Hematopoietic multipotent progenitor cell treated with erythropoietin and hydrocortisone succinate and interleukin-3 and kit ligand, for 15 days (in vitro differentiated cells): Measurements from ENCODE around the gene SGMS1.
"Not testable (repeated sequence)": the region's sequence is repeated elsewhere in the genome, so short reads cannot be mapped to it uniquely, and the experiment has no call there.

Experiments used
- DNase-seq: peaks from one replicate; pipeline ENCODE4 v3.0.0-alpha.2; 2015; ENCODE audit warnings: low spot score

SGMS1 gene

GRCh38 chr10:50369931-50370330, 253.8 kb downstream of the SGMS1 start:
- DNase-seq = no peak

GRCh38 chr10:50367732-50368131, 256.0 kb downstream of the SGMS1 start:
- DNase-seq = peak; percentile 65

GRCh38 chr10:50366421-50366820, 257.3 kb downstream of the SGMS1 start:
- DNase-seq = not testable (repeated sequence)

- not testable (repeated sequence) for DNase-seq
Measured at GRCh38 chr10:50364730-50365129, 259.0 kb downstream of the SGMS1 start.

- DNase-seq = no peak
Measured at GRCh38 chr10:50362547-50363125, 261.1 kb downstream of the SGMS1 start.

GRCh38 chr10:50361946-50362345, 261.8 kb downstream of the SGMS1 start:
- no peak for DNase-seq

GRCh38 chr10:50360077-50360850, 263.5 kb downstream of the SGMS1 start:
- no peak for DNase-seq

- DNase-seq = no peak
Measured at GRCh38 chr10:50358925-50359687, 264.6 kb downstream of the SGMS1 start.

- no peak for DNase-seq
Measured at GRCh38 chr10:50358411-50358810, 265.3 kb downstream of the SGMS1 start.

GRCh38 chr10:50356481-50356832, 267.3 kb downstream of the SGMS1 start:
- not testable (repeated sequence) for DNase-seq

- not testable (repeated sequence) for DNase-seq
Measured at GRCh38 chr10:50355693-50356480, 267.9 kb downstream of the SGMS1 start.

- no peak for DNase-seq
Measured at GRCh38 chr10:50351483-50352146, 272.1 kb downstream of the SGMS1 start.

GRCh38 chr10:50350366-50350765, 273.4 kb downstream of the SGMS1 start:
- no peak for DNase-seq

- no peak for DNase-seq
Measured at GRCh38 chr10:50349554-50349953, 274.2 kb downstream of the SGMS1 start.

GRCh38 chr10:50347394-50347802, 276.4 kb downstream of the SGMS1 start:
- no peak for DNase-seq

GRCh38 chr10:50346942-50347341, 276.8 kb downstream of the SGMS1 start:
- no peak for DNase-seq

- DNase-seq = no peak
Measured at GRCh38 chr10:50345545-50345944, 278.2 kb downstream of the SGMS1 start.

GRCh38 chr10:50343702-50344331, 279.9 kb downstream of the SGMS1 start:
- no peak for DNase-seq

GRCh38 chr10:50341987-50342386, 281.8 kb downstream of the SGMS1 start:
- DNase-seq = no peak

- no peak for DNase-seq
Measured at GRCh38 chr10:50336140-50336539, 287.6 kb downstream of the SGMS1 start.

GRCh38 chr10:50335397-50335796, 288.4 kb downstream of the SGMS1 start:
- DNase-seq = no peak
